NCI-H774 (cell line): ENCODE data around the gene TSPAN9.

Experiments used
- DNase-seq: peaks from one replicate; lab custom pipeline; 2025; lab: John Stamatoyannopoulos, UW

The TSPAN9 gene

GRCh38 chr12:3275171-3276041, 198.2 kb downstream of the TSPAN9 start:
- DNase-seq: peak; percentile 64

GRCh38 chr12:3276226-3276625, 199.0 kb downstream of the TSPAN9 start:
- no peak for DNase-seq

- no peak for DNase-seq
Measured at GRCh38 chr12:3277306-3277943, 200.2 kb downstream of the TSPAN9 start.

- DNase-seq: no peak
Measured at GRCh38 chr12:3278681-3279414, 201.7 kb downstream of the TSPAN9 start.

GRCh38 chr12:3279415-3279780, 202.2 kb downstream of the TSPAN9 start:
- DNase-seq: no peak

DNA sequence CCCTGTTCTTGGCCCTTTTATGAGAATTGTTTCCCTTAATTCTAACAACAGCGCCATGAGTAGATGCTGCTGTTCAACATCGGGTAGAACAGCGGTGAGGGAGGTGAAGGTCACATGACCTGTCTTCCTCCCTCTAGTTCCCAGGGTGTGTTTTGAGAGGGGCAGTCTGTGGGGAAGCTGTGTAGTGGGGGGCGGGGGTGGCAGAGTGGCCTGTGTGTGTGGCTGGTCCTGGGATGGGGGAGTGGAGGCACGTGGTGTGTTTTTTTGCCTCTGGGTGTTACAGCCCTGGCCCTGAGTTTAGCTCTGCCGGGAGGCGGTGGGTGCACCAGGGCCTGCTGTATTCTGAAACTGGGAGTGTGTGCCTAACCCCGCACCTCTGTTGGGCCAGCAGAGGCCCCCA, 202.7 kb downstream of the TSPAN9 start:
- DNase-seq: no peak

DNA sequence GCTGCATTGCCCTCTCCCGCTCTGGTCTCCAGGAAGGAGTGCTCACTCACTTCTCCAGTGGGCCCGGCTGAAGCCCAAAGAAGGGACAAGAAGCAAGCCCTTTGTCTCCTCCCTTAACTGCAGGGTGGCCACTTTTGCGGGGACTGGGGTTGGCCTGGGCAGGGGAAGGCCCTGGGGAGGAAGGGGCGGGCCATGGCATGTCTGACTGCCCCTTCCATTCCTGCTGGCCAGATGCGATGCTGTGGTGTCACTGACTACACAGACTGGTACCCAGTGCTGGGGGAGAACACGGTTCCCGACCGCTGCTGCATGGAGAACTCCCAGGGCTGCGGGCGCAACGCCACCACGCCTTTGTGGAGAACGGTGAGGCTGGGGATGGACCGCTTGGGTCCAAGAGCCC, 203.8 kb downstream of the TSPAN9 start:
- no peak for DNase-seq

GRCh38 chr12:3281588-3282383, 204.6 kb downstream of the TSPAN9 start:
- no peak for DNase-seq

DNA sequence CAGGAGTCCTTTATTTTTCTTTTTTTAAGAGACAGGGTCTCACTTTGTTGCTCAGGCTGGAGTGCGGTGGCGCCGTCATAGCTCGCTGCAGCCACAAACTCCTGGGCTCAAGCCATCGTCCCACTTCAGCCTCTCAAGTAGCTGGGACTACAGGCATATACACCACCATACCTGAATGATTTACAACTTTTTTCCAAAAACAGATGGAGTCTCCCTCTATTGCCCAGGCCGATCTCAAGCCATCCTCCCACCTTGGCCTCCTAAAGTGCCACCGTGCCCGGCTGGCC, 205.1 kb downstream of the TSPAN9 start:
- no peak for DNase-seq

DNA sequence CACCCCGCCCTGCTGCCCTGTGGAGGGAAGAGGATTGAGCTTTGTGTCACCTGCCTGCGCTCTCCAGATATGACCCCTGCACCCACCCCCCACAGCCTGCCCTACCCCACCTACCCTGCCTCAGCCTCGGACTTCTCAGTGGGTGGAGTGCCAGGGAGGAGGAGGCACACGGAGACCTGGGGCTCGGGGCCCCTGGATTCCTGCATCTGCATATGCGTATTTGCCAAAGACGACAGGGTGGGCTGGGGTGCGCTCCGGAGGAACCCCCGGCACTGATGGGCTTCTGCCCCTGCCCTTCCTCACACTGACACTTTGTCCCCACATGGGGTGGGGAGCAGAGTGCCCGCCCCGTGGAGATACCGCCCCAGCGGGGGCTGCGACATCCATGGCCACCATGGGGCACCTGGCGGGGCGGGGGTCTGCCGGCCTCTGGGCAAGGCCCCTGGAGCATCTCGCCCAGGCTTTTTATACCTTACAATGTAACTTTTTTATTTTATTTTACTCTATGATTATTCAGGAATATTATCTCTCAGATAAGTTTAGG, 206.0 kb downstream of the TSPAN9 start:
- DNase-seq: no peak

GRCh38 chr12:3284405-3284804, 207.2 kb downstream of the TSPAN9 start:
- DNase-seq: no peak

GRCh38 chr12:3285570-3285969, 208.4 kb downstream of the TSPAN9 start:
- no peak for DNase-seq

- no peak for DNase-seq
Measured at GRCh38 chr12:3288690-3289089, 211.5 kb downstream of the TSPAN9 start.

- no peak for DNase-seq
Measured at GRCh38 chr12:3289702-3290101, 212.5 kb downstream of the TSPAN9 start.

GRCh38 chr12:3291939-3292338, 214.8 kb downstream of the TSPAN9 start:
- DNase-seq: no peak

DNA sequence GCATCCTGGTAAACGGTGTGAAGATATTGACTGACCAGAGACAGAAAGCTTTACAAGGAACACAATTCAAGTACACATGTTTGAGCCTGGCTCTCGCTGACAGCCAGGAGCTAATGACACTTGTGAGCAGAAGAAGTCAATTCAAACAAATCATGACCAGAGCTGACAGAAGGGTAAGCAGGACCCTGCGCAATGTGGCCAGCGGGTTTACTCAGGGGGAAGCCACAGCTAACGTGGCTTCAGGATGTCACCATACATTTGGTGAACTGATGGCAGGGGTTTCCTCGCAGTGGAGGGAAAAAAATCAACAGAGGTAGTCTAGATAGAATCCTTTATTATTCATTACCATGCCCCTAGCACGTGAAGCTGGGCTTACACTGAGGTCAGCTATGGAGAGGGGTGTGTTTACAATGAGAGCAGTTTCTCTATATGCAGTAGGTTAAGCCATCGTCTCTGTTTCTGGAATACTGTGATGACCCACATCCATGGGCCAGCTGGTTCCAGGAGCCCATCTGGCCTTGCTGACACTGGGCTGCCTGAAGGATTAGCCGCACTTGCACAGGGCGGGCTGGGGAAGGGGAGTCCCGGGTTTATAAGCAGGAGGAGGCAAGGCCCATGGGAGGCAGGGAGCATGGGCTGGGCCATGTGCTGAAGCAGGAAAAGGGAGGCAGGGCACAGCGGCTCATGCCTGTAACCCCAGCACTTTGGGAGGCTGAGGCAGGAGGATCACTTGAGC, 215.7 kb downstream of the TSPAN9 start:
- no peak for DNase-seq

- DNase-seq: no peak
Measured at GRCh38 chr12:3293446-3294161, 216.4 kb downstream of the TSPAN9 start.

- DNase-seq: no peak
Measured at GRCh38 chr12:3294481-3294911, 217.3 kb downstream of the TSPAN9 start.

- DNase-seq: no peak
Measured at GRCh38 chr12:3295225-3295624, 218.0 kb downstream of the TSPAN9 start.

DNA sequence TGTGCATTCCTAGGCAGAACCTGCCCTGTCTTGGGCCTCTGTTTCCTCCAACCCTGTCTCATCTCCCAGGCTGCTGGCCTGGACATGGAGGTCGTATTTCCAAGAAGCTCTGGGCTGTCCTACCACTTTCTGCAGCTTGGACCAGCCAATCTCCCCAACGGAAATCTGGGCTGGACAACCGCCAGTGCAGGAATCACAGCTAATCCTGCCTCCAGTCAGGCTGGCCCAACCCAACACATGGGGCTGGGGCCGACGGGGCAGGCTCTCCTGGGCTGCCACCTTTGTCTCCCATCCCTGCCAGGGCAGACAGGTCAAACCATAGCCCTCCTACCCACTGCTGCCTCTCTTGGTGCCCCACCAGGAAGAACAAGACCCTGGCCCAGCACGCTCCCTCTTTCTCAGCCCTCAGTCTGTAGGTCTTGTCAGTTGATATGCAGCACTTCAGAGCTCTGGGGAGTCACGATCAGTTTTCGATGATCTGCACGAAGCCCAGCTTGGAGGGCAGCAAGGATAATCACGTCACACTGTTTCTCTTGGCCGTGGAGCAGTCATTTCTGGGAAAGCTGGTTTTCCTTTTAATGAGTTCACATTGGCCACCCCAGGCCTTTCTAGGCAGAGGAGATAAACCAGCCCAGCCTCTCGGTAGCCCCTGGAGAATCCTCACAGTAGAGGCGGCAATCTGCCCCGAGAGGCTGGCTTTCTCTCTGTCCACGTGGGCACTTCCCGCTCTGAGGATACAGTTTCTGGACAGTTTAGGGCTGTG, 218.6 kb downstream of the TSPAN9 start:
- DNase-seq: no peak
